CD4-positive, alpha-beta T cell treated with Interleukin-6 for 4 hours (primary cell): ENCODE results near the gene NRXN3.

Experiments
- DNase-seq: peaks from one replicate; pipeline ENCODE4 v3.0.0-alpha.2; 2020; ENCODE audit warnings: mixed read lengths

Gene NRXN3

DNA sequence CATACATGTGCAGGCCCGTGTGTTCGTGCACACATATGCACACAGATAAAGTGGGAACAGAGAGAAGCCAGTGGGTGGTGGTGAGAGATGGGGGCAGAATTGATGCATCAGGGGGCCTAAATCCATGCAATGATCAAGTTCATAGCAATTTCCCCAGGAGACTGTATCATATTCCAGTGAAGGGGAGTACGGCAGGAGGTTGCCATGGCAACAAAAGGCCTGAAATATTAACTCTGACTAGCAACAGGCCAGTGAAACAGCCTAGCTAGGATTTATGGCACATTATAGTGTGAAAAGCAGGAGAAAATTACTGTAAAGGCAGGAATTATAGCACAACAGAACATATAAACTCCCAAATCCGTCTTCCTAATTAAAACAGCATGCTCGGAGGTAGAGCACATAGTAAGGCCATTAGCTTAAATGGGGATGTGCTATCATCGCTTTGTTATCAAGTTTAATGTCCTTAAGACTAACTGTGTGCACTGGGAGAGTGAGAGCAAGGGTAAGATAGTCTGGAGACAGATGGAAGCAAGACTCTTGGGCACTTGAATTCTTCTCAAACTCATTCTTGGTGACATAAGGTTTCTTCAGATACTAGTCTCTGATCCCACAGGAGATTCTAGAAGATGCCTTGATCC, 1234.8 kb downstream of the NRXN3 start:
- no peak for DNase-seq

DNA sequence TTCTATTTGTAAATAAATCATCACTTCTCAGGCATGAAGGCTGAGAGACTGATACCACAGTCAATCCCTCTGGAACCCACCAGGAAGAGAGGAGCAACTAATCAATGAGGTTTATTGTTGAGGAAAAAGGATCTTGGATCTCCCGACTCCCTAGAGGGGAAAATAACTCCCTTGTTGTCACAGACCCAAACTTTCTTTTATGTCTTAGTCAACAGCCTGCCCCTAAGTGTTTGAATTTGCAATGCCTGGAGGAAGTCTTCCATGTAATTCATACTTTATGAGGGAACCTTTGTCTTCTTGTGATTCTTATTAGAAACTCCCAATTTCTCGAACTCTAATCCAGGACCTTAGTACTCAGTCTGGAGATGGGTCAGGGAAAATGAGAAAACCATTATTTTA, 1235.3 kb downstream of the NRXN3 start:
- no peak for DNase-seq

DNA sequence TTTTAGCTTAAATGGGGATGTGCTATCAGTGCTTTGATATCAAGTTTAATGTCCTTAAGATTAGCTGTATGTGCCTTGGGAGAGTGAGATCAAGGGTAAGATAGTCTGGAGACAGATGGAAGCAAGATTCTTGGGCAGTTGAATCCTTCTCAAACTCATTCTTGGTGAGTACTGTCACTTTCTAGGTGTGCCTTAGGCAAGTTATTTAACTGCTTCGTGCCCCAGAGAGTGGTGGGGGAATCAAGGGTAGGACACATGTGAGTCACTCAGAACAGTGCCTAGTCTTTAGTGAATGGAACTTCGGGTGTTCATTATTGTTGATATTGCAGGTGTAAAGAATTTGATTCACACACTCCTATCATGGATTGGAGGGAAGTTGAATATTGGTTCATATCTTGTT, 1237.4 kb downstream of the NRXN3 start:
- DNase-seq, result no peak

DNA sequence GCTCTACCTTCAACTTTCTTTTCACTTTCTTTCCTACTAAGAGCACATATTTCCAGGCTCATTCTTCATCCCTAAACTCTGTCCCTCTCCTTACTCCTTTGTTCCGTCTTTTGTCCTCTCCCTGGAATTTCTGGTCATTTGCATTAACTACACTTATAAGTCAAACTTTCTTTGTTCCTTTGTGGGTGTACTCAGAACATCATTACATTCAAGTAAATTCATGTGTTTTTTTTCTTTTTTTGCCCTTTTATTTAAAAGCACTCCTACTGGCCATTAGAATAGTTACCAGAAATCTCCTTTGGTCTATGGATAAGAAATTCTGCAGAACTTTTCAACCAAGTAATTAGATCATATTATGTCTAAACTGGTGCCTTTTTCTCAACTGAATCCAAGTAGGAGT, 1238.5 kb downstream of the NRXN3 start:
- DNase-seq, result no peak

DNA sequence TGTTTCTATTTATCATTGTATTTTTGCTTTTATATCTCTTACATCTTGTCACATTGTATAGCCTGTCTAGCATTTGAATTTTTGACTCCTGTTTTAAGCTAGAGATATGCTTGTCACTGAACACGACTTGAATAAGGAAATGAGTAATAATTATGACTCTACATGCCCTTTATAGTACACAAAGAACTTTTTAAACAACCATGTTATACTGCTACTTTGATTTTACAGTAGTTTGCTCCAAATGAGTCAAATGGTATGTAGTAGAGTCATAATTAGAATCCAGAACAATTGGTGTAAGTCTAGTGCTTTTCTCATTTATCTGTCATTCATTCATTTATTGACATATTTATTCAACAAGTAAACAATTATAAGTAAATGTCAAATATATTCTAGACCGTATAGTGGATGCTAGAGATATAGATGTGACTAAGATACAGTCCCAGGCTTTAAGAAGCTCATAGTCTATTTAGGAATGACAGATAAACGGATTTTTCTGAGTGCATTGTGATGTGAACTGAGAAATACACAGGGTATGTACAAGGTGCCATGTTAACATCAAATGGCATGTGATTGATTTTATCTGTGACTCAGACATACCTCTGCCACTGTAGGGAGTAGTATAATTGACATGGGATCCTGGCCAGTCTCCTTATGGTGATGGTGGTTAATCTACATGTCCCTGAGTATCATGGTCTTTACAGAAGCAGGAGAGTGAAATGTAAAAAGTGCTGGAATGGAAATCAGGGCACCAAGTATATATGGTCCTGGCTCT, 1241.4 kb downstream of the NRXN3 start:
- no peak for DNase-seq

DNA sequence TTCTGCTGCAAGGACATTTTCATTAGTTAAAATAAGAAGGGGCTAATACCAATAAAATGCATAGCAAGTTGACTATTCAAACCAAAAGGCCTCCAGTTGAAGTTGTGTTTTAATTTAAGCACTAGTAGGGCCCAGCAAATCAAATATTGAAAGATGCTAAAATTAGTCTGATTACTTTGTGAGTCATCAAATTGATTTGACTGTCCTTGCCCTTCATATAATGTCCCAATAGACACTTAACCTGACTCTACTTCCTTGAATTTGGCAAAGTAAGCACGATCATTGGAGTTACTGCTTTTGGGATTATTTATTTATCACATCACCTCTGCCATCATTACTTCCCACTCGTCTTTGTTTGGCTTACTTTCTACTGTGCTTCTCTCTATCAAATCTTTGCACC, 1242.6 kb downstream of the NRXN3 start:
- no peak for DNase-seq

DNA sequence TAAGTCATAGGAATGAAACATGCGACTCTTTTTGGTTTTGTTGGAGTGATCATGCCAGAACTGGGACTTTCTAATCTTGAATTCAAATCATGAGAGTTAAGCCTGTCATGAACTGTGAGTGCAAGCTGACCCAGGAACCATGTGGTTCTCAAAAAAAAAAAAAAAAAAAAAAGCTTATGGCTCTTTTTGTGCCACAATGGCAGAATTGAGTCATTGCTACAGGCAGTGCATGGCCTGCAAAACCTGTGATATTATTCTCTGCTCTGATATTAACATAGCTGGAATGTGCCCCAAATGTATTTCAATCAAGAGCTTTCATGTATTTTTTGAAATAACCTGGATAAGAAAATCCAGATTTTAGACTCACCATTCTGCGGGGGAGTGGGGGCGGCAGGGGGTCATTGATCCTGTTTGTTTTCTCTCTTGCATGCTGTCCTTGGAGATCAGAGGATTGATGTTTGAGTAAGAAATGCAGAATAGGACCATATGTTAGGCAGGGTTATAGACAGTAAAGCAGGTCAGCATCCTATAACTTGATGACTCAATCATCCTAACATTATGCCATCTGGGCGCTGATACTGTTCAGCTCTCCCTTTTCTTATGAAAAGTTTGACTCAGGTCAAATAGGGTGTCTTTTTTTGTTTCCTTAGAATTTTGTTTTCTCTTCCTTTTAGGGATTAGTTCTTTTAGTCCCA, 1243.7 kb downstream of the NRXN3 start:
- no peak for DNase-seq

DNA sequence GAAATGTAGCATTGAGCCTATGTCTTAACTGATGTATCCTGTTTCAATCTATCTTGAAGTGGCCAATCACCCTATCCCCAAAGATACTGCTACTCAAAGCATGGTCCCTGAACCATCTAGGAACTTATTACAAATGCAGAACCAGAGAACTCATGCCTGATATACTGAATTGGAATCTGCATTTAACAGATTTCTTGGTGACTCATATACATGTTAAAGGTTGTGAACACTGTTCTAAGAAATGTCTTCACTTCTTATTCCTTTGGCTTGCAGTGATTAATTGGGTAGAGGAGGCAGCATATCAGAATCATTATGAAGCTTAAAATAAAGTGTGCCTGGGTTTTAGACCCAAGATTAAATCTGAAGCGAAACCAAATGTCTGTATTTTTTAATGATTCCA, 1245.6 kb downstream of the NRXN3 start:
- no peak for DNase-seq

DNA sequence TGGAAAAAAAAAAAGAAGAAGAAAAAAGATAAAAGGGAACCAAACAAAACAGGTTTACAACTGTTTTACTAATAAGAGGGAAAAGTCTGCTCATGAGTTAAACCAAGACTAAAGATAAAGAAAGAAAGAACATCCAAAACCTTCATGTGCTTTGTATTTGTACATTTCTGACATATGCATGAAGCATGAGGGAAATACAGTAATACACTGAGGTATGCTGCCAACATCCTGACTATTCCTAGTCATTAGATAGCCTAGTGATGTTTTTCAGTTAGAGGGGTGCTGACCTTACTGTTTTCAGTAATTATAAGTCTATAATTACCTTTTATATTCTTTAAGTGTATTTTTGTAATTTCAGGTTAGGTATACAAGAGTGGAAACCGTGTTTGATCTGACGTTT, 1247.8 kb downstream of the NRXN3 start:
- DNase-seq, result no peak

DNA sequence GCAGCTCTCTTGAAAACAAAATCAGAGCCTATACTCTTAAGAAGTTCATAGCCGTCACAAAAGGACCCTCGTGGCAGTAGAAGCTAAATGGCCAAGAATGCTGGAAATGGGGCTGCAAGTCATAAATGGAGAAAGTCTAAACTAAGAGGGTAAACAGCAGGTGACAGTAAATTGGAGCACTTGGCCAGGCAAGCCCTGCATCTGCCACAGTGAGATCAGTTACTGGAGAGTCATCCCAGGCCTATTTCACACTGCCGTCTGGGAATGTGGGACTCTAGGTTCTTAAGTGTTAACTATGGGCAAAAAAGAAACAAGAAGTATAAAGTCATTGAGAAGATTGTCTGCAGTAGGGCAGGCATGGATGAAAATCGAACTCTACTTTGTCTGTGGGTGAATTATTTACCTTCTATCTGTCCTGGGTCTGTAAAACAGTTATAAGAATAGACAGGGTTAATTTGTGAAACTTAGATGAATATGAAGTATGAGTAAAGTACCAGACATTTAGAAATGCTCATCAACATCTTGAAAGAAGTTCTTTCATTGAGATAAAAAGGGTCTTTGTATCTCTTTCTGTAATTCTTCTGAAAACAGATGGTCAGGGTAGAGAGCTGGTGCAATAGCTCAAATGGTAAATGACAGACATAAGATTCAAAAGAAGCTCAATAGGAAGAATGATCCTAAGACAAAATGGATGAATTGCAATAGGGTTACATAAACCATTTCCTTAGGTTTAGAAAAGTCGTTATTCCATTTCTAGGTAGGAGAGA, 1248.7 kb downstream of the NRXN3 start:
- DNase-seq, result no peak

DNA sequence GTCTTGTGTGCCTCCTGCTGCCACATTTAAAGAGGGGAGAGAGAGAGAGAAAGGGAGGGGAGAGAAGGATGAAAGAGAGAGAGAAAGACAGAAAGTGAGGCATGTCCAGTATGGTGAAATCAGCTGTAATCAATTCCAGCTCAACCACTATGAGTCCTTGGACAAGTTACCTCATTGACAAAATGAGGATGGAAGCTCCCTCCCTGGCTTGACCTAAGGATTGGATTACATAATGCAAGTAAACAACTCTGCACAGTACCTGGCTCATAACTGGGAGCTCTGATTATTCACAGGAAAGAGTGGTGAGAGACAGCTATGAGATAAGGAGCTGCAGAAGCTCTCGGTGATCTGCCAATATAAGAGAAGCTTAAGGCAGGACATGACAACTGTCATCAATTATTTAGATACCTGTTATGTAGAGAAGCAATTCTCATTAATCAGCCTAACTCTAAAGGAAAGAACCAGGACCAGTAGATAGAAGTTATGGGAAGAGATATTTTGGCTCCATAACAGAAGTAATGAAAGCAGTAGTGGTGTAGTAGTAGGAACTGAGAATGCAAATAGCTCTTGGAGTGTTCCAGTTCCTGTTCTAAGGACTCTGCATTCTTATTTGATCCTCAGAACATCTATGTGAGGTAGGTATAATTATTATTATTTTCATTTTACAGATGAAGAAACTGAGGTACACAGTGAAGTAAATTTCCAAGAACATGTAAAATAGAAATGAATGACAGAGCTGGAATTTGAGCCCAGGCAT, 1249.6 kb downstream of the NRXN3 start:
- DNase-seq, result no peak

DNA sequence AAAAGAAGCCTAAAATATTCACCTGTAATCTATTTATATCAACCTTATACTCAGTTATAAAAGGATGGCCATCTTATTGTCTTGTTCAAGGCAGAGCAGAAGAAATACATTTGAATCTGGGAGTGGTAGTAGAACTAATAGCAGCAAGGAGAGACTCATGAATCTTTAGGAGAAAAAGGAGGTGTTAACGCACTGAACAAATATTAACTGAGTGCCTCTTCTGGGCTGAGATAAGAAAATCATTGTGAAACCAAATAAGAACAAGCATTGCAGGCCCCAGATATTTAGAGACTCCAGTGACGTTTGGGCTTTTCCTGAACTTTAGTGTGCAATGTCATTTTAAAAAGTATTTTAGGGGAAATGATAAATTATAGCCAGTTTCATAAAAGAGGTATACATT, 1250.6 kb downstream of the NRXN3 start:
- DNase-seq, result no peak

DNA sequence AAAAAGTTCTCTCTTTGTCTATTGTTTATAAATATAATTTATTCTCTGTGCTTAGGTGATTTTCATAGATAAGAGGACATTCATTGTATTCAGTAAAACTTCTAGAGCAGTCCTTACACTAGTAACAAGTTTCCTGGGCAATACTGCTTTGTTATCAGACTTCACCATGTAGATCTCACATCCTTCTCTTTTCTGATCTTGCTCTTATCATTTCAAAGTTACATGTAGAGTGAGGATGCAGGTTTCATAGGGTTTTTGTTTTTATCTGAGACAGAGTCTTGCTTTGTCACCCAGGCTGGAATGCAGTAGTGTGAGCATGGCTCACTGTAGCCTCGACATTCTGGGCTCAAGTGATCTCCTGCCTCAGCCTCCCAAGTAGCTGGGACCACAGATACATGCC, 1251.6 kb downstream of the NRXN3 start:
- DNase-seq, result no peak

DNA sequence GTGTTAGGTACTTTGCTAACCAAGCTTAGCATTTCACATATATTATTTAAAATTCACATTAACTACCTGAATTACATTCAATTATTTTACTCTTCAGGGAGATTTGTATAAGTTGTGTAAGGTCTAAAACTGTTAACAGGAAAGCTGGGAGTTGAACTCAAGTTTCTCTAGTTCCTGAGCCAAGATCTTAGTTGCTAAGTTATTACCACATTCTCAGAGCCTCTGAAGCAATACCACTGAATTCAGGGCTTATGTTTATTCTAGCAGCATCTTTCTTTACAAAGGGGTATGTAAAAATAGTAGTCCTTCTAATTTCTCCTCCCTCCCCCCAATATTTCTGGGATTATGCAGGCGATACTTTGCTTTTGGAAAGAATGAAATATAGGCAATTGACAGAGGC, 1254.3 kb downstream of the NRXN3 start:
- DNase-seq, result no peak

DNA sequence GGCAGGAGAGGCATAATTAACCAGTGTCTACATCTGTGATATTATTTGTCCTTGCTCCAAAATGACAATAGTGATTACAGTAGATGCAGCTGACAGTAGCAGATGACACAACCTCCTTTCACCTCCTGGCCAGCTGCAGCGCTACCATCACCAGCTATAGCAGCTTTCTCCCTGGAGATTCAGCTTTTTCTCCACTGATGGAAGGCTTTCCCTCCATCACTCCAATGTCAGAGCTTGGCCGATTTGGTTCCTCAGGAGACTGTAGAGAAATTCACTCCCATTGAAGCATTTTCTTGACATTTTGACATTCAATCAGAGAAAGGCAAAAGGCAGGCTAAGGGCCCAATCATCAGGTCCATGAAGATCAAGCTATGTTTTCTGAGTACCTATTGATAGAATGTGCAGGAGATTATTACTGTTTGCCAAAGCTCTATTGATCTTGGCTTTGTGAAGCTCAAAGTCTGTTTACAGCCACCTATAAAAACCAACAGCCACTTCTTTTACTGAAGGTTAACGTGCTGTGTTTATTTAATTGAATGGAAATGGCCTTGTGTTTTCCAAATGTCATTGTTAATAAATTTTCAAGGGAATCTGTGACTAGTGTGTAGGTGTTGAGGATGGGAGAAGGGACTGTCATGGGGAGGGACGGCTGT, 1256.1 kb downstream of the NRXN3 start:
- DNase-seq, result no peak

DNA sequence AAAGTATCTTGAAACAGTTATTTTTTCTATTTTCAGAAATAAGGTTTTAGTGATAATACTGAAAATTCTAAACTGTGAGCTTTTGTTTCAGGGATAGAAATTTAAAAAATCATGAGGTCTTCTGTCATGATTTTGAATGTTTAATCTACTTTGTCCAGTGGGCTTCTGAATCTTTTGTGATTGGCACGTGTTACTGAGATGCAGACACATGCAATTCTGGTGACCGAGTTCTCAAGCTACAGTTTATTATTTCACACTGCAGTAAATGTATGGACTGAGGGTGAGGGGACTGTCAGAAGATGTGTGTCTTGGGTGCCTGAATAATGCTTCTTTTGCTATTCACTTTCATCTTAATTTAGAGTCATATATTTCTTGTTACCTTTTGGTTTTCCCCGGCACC, 1262.5 kb downstream of the NRXN3 start:
- DNase-seq, result no peak

DNA sequence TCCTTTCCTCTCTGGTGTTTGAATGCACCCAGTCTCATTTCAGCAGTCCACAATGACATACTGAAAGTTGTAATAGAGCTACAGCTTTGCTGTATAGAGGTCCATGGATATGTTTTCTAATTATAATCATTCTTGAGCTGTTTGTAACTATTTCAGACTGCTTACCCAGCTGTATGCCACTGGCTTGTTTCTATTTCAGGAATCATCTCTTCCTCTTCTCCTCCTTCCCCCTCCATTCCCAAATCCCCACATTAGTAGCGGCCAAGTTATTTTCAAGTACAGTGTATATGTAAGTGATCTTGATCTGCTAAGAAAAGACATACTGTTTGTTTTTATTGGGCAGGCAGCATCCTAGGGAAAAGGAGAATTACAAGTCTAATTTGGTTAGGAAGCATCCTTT, 1266.2 kb downstream of the NRXN3 start:
- no peak for DNase-seq

DNA sequence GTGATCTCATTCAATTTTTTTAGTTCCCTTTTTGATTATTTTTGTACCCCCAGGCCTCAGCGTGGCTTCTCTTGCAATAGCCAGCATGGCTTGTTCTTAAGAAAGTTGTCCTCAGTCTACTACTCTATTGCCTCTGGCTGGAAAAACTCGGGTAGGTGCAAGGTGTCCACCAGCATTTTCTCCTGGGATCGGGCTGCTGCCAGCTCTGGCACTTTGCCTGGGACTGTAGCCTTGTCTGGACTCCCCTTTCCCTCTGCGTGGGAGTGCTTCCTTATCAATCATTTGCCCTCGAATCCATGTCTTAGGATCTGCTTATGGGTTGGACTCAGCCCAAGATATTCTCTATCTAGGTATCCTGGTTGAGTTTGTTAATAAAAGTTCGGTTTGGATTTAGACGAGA, 1267.8 kb downstream of the NRXN3 start:
- no peak for DNase-seq

DNA sequence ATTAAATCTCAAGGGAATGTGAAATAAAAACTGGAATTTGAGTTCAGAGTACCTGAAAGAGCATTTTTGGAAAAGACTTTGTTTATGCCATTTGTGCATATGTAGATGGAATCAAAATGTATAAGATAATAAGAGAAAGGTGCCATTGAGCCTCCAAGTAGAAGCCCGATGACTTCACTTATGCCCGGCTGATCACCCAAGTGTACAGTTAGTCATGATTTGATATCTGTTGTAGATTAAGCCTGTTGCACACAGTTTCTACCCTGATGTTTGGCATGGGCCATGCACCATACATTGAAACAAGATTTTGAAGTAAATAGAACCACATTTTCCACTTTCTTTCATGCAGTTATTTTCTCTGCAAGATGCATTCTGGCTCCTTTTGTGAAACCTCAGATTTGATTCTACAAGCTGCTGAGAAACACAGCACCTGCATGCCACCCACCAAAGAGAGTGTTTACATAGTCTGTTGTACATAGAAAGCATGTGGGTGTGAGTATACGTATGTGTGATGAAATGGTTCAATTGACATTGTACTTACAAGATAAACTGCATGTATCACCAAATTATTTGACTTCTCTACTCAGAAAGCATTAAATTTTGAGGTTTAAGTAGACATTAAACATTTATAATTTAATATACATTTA, 1268.6 kb downstream of the NRXN3 start:
- no peak for DNase-seq

DNA sequence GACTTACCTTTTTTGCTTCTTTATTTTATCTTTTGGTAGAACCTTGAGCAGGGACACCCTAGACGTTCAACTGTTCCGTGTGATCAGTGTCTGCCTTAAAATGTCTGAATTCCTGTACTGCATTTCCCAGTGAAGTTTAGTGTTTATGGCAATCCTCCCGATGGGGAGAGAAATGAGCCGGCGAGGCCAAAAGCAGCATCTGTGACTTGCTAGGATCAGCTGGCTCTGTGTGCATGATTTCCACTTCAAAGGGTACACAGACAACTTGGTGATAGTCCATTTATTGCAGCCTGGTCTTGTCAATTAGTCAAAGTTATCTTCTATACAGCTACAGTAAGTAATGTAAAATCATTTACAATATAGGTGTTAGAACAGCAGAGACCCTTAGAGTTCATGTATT, 1272.6 kb downstream of the NRXN3 start:
- no peak for DNase-seq

DNA sequence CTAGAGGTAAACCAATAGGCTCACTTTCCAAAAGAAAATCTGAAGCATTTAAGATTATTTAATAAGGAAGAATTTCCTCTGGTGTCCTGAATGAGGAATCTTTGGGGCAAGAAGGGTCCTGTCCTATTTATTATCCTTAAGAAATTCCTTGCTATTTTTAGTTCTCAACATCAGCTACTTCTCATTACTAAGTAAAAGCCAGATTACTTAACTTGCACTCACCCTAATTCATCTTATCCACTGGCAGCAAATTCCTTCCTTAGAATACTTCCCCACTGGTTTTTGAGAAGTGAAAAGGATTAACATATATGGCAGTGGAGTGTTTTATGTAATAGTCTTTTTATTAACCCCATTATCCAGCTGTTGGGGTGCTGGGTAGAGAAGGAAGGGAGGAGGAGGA, 1273.4 kb downstream of the NRXN3 start:
- no peak for DNase-seq

DNA sequence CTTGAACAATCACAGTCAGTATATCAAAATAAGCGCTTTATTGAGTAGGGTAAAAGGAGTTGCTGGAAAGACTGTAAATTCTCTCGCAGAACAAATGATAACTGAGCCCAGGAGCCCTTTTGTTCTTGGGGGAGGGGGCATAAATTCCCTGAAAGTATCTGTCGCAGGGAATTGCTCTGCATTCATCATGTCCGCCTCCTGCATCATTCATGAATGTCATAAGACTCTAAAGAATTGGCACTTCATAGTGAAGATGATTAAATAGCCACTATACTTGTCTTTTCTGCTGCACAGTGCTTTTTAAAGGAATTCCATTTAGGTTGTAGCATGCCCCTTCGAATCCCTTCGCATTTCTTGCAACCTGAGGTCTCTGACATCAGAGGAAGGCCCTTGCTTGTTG, 1278.8 kb downstream of the NRXN3 start:
- no peak for DNase-seq
